OCI-LY1 (cell line): ENCODE data around the gene UBLCP1.

Experiments
- H2AFZ ChIP-seq: fragments of 200-600 bp; sonication (generic), shearing (Covaris generic); 2 replicates; pipeline ENCODE4 v1.6.0; 2014; ENCODE audit warnings: antibody characterized with exemption, mild to moderate bottlenecking, low read length
- H3F3A ChIP-seq: fragments of 200-600 bp; sonication (generic), shearing (Covaris generic); 2 replicates; pipeline ENCODE4 v1.6.0; 2014; ENCODE audit warnings: mild to moderate bottlenecking, antibody characterized with exemption, low read length, moderate library complexity; ENCODE audit not compliant: insufficient read depth
- H3K27ac ChIP-seq: fragments of 200-600 bp; sonication (generic); 2 replicates; pipeline ENCODE4 v1.5.1; 2014; ENCODE audit warnings: low read length, mixed run types, mild to moderate bottlenecking, low read depth; ENCODE audit not compliant: poor library complexity, severe bottlenecking
- H3K27me3 ChIP-seq: fragments of 200-600 bp; sonication (generic); 2 replicates; pipeline ENCODE4 v1.6.0; 2014; ENCODE audit warnings: antibody characterized with exemption, mild to moderate bottlenecking, low read length, moderate library complexity; ENCODE audit not compliant: insufficient read depth
- H3K36me3 ChIP-seq: fragments of 200-600 bp; sonication (generic); 2 replicates; pipeline ENCODE4 v1.6.1; 2014; ENCODE audit warnings: mild to moderate bottlenecking, antibody characterized with exemption, low read length, moderate library complexity, mixed read lengths; ENCODE audit not compliant: insufficient read depth
- H3K4me1 ChIP-seq: fragments of 200-600 bp; sonication (generic); 2 replicates; pipeline ENCODE4 v1.5.1; 2014; ENCODE audit warnings: mild to moderate bottlenecking, low read length, moderate library complexity; ENCODE audit not compliant: insufficient read depth, severe bottlenecking
- H3K4me2 ChIP-seq: fragments of 200-600 bp; sonication (generic), shearing (Covaris generic); 2 replicates; pipeline ENCODE4 v1.6.1; 2014; ENCODE audit warnings: low read length
- H3K4me3 ChIP-seq: fragments of 200-600 bp; sonication (generic); 2 replicates; pipeline ENCODE4 v1.5.1; 2014; ENCODE audit warnings: low read length, low read depth, mild to moderate bottlenecking, mixed read lengths; ENCODE audit not compliant: poor library complexity, severe bottlenecking
- H3K79me2 ChIP-seq: fragments of 200-600 bp; shearing (Covaris generic); 2 replicates; pipeline ENCODE4 v1.6.1; 2016; ENCODE audit warnings: mixed run types, low read length, mixed read lengths; ENCODE audit not compliant: insufficient read depth
- H3K9ac ChIP-seq: fragments of 200-600 bp; sonication (generic), shearing (Covaris generic); 2 replicates; pipeline ENCODE4 v1.6.1; 2014; ENCODE audit warnings: mild to moderate bottlenecking, low read length, mixed read lengths
- H3K9me2 ChIP-seq: fragments of 200-600 bp; sonication (generic), shearing (Covaris generic); 2 replicates; pipeline ENCODE4 v1.6.1; 2014; ENCODE audit warnings: low read depth, mild to moderate bottlenecking, low read length, mixed read lengths
- H3K9me3 ChIP-seq: fragments of 200-600 bp; shearing (Covaris generic); 2 replicates; pipeline ENCODE4 v1.6.1; 2014; ENCODE audit warnings: low read length, mixed read lengths
- H4K20me1 ChIP-seq: fragments of 200-600 bp; sonication (generic), shearing (Covaris generic); 2 replicates; pipeline ENCODE4 v1.6.0; 2016; ENCODE audit warnings: mild to moderate bottlenecking, low read length; ENCODE audit not compliant: insufficient read depth
- EZH2 ChIP-seq: fragments of 200-600 bp; sonication (generic), shearing (Covaris generic); IDR thresholded peaks from 2 replicates; pipeline ENCODE4 v1.8.0; 2017; ENCODE audit warnings: borderline replicate concordance, mixed run types, mild to moderate bottlenecking, antibody characterized with exemption, low read length, moderate library complexity, mixed read lengths
- TF ChIP-seq, protein P1 (sequence below): fragments of 200-600 bp; sonication (generic), shearing (Covaris generic); IDR thresholded peaks from 2 replicates; pipeline ENCODE4 v1.5.1; 2017; ENCODE audit warnings: mild to moderate bottlenecking, antibody characterized with exemption, low read length, moderate library complexity, mixed read lengths

The UBLCP1 gene

DNA sequence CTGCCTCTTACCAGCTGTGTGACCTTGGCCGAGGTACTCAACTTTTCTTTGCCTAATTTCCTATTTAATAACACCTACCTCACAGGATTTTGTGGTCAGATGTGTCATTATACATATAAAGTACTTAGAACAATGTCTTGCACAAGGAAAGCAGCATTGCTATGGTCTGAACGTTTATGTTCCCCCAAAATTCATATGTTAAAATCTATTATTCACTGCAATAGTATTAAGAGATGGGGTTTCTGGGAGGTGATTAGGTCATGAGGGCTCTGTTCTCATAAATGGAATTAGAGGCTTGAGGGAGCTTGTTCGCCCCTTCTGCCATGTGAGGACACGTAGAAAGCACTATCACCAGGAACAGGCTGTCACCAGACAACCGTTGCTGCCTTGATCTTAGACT is 42.9 kb upstream of the UBLCP1 start:
- H3K27me3 ChIP-seq = no peaks in the 10 kb centered on the region
- H2AFZ ChIP-seq = no peak overlapping the region
- no peak overlapping the region for H3K27ac ChIP-seq

DNA sequence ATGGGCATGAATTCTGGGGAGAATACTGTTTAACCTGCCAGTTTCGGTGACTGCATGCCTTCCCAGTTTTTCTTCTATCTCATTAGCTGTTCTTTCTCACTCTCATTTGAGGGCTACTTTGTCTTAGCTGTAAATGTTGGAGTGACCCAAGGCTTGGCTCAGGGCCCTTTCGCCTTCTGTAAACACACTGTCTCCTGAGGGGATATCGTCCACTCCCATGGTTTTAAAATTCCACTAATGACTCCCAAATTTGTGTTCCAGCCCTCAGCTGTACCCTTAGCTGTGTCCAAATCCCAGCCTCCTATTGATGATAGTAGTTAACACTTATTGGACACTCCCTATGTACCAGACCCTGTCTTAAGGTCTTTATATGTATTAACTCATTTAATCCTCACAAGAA is 39.6 kb upstream of the UBLCP1 start:
- Histone ChIP-seq H3K9ac (no peak overlapping the region), H3K27ac (no peak overlapping the region), H3F3A (no peaks in the 10 kb centered on the region), H3K36me3 (no peaks in the 10 kb centered on the region), H3K4me1 (no peaks in the 10 kb centered on the region), H3K4me3 (no peak overlapping the region), H3K9me2 (no peaks in the 10 kb centered on the region), H2AFZ (no peak overlapping the region), H3K27me3 (no peaks in the 10 kb centered on the region), H3K9me3 (no peaks in the 10 kb centered on the region), H3K4me2 (no peak overlapping the region), H4K20me1 (no peaks in the 10 kb centered on the region), H3K79me2 (no peaks in the 10 kb centered on the region)
- TF ChIP-seq EZH2 = no peak
- TF ChIP-seq, protein P1, sequence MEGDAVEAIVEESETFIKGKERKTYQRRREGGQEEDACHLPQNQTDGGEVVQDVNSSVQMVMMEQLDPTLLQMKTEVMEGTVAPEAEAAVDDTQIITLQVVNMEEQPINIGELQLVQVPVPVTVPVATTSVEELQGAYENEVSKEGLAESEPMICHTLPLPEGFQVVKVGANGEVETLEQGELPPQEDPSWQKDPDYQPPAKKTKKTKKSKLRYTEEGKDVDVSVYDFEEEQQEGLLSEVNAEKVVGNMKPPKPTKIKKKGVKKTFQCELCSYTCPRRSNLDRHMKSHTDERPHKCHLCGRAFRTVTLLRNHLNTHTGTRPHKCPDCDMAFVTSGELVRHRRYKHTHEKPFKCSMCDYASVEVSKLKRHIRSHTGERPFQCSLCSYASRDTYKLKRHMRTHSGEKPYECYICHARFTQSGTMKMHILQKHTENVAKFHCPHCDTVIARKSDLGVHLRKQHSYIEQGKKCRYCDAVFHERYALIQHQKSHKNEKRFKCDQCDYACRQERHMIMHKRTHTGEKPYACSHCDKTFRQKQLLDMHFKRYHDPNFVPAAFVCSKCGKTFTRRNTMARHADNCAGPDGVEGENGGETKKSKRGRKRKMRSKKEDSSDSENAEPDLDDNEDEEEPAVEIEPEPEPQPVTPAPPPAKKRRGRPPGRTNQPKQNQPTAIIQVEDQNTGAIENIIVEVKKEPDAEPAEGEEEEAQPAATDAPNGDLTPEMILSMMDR = no peak

More for the DNA sequence above, 42.9 kb upstream of the UBLCP1 start:
- Histone ChIP-seq H3K9ac (no peak overlapping the region), H3K9me2 (no peaks in the 10 kb centered on the region), H3F3A (no peaks in the 10 kb centered on the region), H3K36me3 (no peaks in the 10 kb centered on the region), H3K79me2 (no peaks in the 10 kb centered on the region), H3K4me1 (no peaks in the 10 kb centered on the region), H3K4me2 (no peak overlapping the region), H3K4me3 (no peak overlapping the region), H4K20me1 (no peaks in the 10 kb centered on the region), H3K9me3 (no peaks in the 10 kb centered on the region)
- TF ChIP-seq EZH2 = no peak
- TF ChIP-seq, protein P1 = no peak

DNA sequence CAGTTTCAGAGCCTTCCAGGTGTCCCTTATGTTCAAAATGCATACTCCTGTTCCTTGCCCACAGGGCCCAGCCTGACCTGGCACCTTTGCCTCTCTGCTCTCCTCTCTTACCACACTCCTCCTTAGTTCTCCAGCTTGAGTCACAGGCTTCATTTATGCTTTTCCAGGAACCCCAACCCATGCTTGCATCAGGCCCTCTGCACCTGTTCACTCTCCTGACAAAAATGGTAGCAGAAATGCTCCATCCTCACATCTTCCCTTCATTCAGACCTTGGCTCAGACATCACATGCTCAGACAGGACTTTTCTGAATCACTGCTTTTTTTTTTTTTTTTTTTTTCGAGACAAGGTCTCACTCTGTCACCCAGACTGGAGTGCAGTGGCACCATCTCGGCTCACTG is 38.6 kb upstream of the UBLCP1 start:
- Histone ChIP-seq H3K4me1 (no peaks in the 10 kb centered on the region), H3K27me3 (no peaks in the 10 kb centered on the region)
- TF ChIP-seq EZH2 = no peak
- TF ChIP-seq, protein P1 = no peak

More for the DNA sequence above, 38.6 kb upstream of the UBLCP1 start:
- no peak overlapping the region for H3K4me2 ChIP-seq
- no peaks in the 10 kb centered on the region for H3K9me3 ChIP-seq
- H3K36me3 ChIP-seq = no peaks in the 10 kb centered on the region
- no peak overlapping the region for H3K27ac ChIP-seq
- H3K4me3 ChIP-seq = no peak overlapping the region
- no peaks in the 10 kb centered on the region for H3K9me2 ChIP-seq
- H3K9ac ChIP-seq = no peak overlapping the region
- no peak overlapping the region for H2AFZ ChIP-seq
- H4K20me1 ChIP-seq = no peaks in the 10 kb centered on the region
- no peaks in the 10 kb centered on the region for H3K79me2 ChIP-seq
- H3F3A ChIP-seq = no peaks in the 10 kb centered on the region
